GM18508 (cell line): ENCODE data around the gene COX10.

Source experiments
- ATAC-seq: cut with Tn5 transposase; IDR thresholded peaks from one replicate; pipeline ENCODE4 v1.9.1; 2021; ENCODE audit warnings: moderate number of reproducible peaks; ENCODE audit not compliant: insufficient read depth, unreplicated experiment

COX10 gene

DNA sequence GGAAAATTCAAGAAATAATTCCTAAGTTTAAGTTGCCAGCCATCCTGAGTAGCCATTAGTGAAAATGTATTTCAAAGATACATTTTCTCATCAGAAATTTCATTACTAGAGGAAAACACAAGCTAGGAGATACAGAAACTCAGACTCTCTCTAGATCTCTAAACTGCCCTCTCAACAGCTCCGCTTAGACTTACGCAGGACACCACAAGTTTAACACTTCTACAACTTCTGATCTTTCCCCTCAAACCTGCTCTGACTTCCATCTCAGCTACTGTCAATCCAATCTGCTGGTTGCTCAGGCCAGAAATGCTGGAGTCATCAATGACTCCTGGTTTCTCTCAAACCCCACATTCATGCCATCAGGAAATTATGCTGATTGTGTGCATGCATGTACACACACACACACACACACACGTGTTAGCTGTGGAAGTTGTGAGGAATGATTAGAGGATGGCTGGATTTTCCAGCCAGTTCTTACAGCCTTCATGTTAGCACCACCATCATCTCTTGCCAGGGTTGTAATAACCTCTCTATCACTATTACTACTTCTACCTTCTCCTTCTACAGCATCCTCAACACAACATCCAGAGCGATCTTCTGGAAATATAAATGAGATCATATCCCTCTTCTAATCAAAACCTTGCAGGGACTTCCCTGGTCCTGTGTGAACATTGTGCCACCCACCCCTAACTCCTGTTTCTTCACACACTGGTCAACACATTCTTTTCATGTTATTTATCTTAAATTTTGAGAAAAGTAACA, 47.1 kb downstream of the COX10 start:
- no peak for ATAC-seq

DNA sequence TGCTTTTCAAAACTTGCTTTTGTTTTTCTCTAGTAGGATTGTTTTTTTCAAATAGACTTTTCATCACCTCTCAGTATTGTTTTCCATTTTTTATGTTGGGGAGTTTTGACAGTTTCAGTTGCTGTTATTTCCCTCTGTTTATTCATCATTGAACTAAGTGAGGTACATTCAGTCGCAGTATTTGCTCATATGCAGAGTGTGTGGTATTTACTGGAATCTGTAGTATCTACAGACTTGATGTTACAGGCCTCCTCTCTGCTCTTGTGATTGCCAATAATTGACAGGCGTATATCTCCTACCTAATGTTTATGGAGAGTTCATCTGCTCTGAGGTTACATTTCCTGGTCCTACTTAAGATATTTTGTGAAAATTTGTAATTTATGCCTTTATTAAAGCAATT, 49.6 kb downstream of the COX10 start:
- ATAC-seq, result no peak

DNA sequence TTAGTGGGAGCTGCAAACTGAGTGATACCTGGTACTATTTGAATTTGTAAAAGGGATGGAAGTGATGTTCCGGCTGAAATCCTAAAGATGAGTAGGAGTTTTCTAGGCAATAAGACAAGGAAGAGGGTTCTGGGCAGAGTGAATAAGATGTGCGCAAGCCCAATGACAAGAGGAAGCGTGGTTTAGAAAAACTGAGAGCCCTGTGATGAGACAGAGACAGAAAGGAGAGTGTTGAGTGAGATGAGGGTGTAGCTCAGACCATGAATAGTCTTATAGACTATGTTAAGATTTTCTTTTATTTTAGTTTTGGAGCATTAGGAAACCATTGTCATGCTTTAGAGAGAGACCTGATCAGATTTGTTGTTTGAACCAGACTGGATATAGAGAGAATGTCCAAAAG, 50.2 kb downstream of the COX10 start:
- no peak for ATAC-seq

- no peak for ATAC-seq
These were observed 52.6 kb downstream of the COX10 start for GRCh38 chr17:14121952-14122351.

GRCh38 chr17:14123619-14124278, 54.4 kb downstream of the COX10 start:
- no peak for ATAC-seq

DNA sequence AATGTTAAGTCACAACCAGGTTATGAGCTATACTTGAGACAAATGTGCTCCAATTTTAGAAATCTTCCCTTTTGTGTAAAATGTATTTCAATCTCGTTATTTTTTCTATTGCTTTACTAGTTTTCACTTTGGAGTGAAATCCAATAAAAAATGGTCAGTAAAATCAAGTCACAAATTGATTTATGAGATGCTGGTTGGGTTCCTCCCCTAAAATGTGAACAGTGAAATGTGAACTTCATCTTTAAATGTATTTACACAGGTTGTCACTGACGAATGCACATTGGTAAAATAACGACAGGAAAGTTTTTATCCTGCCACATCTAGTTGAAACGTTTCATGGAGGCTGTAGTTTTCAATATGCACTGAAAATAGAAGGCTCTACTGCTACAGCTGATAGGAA, 55.5 kb downstream of the COX10 start:
- no peak for ATAC-seq

DNA sequence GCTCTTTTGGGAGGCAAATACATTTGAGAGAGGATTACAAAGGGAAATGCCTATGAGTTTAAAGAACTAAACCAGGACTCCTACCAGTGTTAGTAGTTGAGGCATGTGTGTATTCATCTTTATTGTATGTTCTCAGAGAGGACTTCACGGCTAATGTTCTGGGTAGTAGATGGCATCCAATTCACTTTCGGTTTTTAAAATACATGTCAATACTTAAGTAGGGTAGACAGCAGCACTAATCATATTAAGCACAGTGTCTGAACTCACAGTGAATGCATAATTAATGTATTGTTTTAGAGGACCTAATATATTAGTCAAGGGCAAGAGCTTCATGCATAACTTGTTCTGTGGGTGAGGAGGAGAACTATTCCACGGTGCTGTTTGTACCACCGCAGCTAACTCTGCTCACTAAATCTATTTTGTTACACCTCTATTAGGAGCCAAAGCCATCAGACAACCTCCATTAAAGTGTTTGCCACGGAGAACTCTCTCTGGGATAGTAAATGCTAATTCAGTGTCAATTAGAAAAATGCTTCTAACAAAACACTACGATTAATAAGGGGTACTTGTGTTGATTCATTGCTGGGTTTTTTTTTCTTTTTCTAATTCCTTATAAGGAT, 56.3 kb downstream of the COX10 start:
- no peak for ATAC-seq

DNA sequence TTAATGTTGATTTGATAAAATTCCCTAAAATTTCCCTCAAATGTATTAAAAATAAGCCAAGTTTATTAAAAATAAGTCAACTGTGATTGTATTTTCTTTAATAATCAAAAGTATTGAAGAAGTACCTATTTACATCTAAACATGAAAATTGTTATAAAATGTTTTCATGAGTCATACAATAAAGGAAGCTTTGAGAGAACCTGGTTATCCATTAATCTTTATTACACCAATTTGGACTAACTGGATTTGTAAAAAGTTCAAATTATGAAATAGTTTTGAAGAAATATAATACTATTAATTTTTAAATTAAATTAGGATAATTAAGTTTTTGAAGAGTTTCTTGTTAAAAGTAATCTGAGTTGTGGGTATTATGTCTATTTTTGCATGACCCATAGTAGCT, 63.8 kb downstream of the COX10 start:
- ATAC-seq, result no peak

- ATAC-seq, result no peak
These were observed 65.2 kb downstream of the COX10 start for GRCh38 chr17:14134456-14134855.

- no peak for ATAC-seq
These were observed 66.7 kb downstream of the COX10 start for GRCh38 chr17:14135906-14136590.

GRCh38 chr17:14138649-14139048, 69.3 kb downstream of the COX10 start:
- ATAC-seq, result no peak

- no peak for ATAC-seq
These were observed 74.4 kb downstream of the COX10 start for GRCh38 chr17:14143688-14144087.

- ATAC-seq, result no peak
These were observed 75.2 kb downstream of the COX10 start for GRCh38 chr17:14144508-14144907.

- no peak for ATAC-seq
These were observed 80.4 kb downstream of the COX10 start for GRCh38 chr17:14149751-14150150.

- ATAC-seq, result no peak
These were observed 81.3 kb downstream of the COX10 start for GRCh38 chr17:14150619-14151018.

DNA sequence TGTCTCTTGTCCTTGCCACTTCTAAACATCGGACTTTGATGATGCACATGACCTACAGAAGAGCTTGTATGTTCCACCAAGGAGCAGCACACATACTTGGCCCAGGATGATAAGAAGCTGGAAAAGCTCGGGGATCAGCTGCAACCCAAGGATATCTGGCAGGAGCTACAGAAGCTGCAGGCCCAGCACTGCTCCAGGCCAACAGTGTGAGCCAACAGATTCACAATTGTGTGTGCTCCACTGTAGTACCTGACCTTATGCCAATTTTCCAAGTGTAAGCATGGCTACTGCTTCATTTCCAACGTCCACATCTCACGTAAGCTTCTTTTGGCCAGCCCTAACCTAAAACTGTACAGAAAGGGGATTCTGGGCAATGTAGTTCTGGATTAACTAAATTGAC, 83.4 kb downstream of the COX10 start:
- ATAC-seq, result no peak

- ATAC-seq, result no peak
These were observed 84.1 kb downstream of the COX10 start for GRCh38 chr17:14153374-14153773.

- ATAC-seq, result no peak
These were observed 87.4 kb downstream of the COX10 start for GRCh38 chr17:14156689-14157088.

DNA sequence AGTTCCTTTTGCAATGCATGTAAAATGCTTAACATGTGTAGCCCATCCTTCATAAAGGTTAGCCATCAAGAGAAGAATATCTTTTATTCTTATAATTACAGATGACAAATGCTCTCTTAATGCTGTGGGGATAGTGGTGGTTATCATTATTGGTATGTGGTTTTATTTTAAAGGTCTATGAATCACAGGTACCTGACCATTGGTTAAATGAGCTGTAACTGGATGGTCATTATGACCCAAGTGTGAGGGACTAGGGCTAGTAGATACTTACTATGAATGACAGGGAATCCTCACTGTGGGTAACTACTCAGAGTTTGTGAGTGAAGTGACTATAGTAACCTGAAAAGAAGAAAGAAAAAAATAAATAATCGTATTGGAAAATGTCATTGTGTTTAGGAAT, 88.5 kb downstream of the COX10 start:
- no peak for ATAC-seq

DNA sequence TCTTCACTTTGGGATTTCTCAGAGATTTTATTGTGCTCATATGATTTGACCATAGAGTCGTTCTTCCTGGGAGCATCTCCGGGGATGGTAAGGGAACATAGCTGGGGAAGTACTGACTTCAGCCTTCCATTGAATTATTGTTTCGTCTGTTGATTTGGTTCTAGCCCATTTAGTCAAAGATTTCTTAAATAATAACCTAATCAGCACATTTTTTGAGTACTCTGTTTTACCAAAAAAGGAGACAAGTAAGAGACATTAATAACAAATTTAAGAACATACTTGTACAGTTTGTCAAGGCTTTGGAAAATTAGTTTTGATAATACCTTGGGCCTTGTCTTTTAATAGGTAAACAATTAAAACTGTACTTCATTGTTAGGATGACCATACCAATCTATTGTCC, 89.4 kb downstream of the COX10 start:
- no peak for ATAC-seq

DNA sequence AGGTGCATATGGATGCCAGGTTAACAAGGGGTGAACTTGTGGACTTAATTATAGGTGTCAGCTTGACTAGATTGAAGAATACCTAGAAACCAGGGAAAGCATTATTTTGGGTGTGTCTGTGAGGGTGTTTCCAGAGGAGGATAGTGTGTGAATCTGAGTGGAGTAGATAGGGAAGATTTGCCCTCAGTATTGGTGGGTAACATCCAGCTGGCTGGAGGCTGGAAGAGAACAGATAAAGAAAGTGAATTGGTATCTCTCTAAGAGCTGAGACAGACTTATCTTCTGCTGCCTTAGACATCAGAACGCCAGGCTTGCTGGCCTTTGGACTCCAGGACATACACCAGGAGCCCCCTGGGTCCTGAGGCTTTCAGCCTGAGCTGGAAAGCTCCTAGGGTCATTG, 92.1 kb downstream of the COX10 start:
- no peak for ATAC-seq
